ENCODE measurements around the gene OXGR1. TPM values are rescaled to one million over a fixed set of nuclear protein-coding genes. Genes with fewer than 3 reads are reported as not detected.

OXGR1 gene
- total RNA-seq, 1 donor from 2014 or later = not detected

GRCh38 chr13:96958286-96958891 lies 35.9 kb downstream of the OXGR1 start:
- peak; percentile 60 for DNase-seq

- no peak for DNase-seq
Measured at GRCh38 chr13:96952595-96952994, 41.7 kb downstream of the OXGR1 start.

- no peak for DNase-seq
Measured at GRCh38 chr13:96948127-96948526, 46.1 kb downstream of the OXGR1 start.

GRCh38 chr13:96947343-96947910 lies 46.8 kb downstream of the OXGR1 start:
- no peak for DNase-seq

GRCh38 chr13:96946709-96947311 lies 47.5 kb downstream of the OXGR1 start:
- DNase-seq = no peak

GRCh38 chr13:96940961-96941360 lies 53.3 kb downstream of the OXGR1 start:
- DNase-seq = no peak

- no peak for DNase-seq
Measured at GRCh38 chr13:96935901-96936300, 58.4 kb downstream of the OXGR1 start.

Other genes starting within 250 kb of the OXGR1 start
- 78.3 and 90.6 TPM in 2 replicates for gene MBNL2, start 227.9 kb upstream of the OXGR1 start, total RNA-seq